GM13977 (cell line): ENCODE data around the gene GPD2.

Experiments used
- DNase-seq: peaks from one replicate; pipeline ENCODE4 v3.0.0; 2012; ENCODE audit warnings: low spot score
- CTCF ChIP-seq: IDR thresholded peaks from 2 replicates; pipeline ENCODE4 v1.5.1; 2012; ENCODE audit warnings: mild to moderate bottlenecking, control low read depth; ENCODE audit not compliant: insufficient read depth; ENCODE audit errors: extremely low read depth, missing control alignments
- in situ Hi-C: fragments of 300-500 bp; cut with MboI; formaldehyde crosslinking; loops from one replicate; pipeline ENCODE4 v1.12.0; 2022; ENCODE audit warnings: low sequenced_read_pairs, low pct_unique_long_range_greater_than_20kb, mixed read lengths, inconsistent platforms; ENCODE audit not compliant: unreplicated experiment

Gene GPD2

GRCh38 chr2:156532989-156533388, 96.8 kb downstream of the GPD2 start:
- DNase-seq, result no peak
- in situ Hi-C loops, result no loop called here
- no peak for TF ChIP-seq CTCF

GRCh38 chr2:156536534-156536933, 100.4 kb downstream of the GPD2 start:
- in situ Hi-C loops, result no loop called here
- no peak for TF ChIP-seq CTCF
- DNase-seq, result no peak

- in situ Hi-C loops, result no loop called here
- no peak for TF ChIP-seq CTCF
- no peak for DNase-seq
Measured at GRCh38 chr2:156537141-156537540, 101.0 kb downstream of the GPD2 start.

- no peak for TF ChIP-seq CTCF
- in situ Hi-C loops, result no loop called here
- no peak for DNase-seq
Measured at GRCh38 chr2:156538083-156538504, 101.9 kb downstream of the GPD2 start.

- no peak for TF ChIP-seq CTCF
- in situ Hi-C loops, result no loop called here
Measured at GRCh38 chr2:156539086-156539860, 103.1 kb downstream of the GPD2 start.

GRCh38 chr2:156540706-156541105, 104.5 kb downstream of the GPD2 start:
- DNase-seq, result no peak
- TF ChIP-seq CTCF, result no peak
- in situ Hi-C loops, result no loop called here

More at GRCh38 chr2:156539086-156539860, 103.1 kb downstream of the GPD2 start:
- DNase-seq, result no peak
